GM21367 (cell line): ENCODE measurements around the gene THRAP3.
"Not testable (repeated sequence)": the region's sequence is repeated elsewhere in the genome, so short reads cannot be mapped to it uniquely, and the experiment has no call there.

Source experiments
- ATAC-seq: cut with Tn5 transposase; IDR thresholded peaks from one replicate; pipeline ENCODE4 v1.9.1; 2021; ENCODE audit not compliant: unreplicated experiment

Gene THRAP3

DNA sequence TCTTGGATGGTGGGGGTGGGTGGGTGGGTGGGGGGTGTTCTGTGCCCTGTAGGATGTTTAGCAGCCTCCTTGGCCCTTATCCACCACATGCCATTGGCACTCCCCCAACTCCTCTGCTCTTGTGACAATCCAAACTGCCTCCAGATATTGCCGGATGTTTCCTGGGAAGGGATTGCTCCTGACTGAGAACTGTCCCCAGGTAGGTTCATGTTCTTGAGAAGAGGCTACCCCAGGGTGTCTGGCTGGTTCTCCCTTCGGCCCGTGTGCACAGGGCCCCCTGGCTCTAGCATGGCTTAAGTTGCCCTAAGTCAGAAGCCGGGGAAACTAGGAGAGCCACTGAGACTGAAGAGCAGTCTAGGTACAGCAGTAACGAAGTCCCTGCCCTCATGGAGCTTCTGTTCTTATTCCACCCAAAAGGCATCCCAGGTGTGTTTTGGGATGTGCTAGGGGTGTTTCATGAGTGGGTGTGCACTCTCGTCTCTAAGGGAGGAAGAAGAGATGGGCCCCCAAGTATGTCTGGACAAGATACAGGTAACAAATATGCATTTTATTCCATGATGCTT, 19.8 kb upstream of the THRAP3 start:
- no peak for ATAC-seq

DNA sequence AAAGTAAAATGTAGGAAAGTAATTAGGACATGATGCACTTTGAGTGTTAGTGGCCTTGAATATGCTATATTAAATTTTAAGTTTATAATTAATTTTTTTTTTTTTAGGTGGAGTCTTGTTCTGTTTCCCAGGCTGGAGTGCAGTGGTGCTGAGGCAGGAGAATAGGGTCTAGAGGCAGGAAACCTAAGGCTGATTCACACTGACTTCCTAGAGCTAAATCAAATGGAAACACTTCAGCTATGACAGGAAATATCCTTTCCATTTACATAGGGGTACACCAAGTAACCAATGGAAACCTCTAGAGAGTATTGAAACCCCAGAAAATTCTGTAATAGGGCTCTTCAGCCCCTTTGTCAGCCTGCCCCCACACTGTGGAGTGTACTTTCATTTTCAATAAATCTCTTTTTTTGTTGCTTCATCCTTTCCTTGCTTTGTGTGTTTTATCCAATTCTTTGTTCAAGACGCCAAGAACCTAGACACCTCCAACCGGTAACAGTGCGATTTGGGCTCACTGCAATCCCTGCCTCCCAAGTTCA, 17.9 kb upstream of the THRAP3 start:
- no peak for ATAC-seq

DNA sequence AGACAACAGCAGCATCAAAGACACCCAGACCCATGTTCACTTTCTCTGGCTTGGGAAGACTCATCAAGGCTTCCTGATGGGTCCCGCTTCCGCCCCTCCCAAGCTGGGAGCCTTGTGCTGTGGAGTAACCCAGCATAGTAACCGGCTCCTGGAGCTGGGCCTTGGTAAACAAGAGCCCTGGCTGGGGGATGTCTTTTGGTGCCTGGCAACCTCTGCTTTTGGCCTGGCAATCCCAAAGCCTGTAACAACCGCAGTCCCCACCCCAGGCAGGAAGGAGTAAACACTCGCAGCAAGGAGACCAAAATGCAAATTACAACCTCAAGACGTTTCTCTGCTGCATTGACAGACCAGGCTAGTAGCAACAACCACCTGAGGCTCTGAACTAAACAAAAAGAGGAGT, 16.9 kb upstream of the THRAP3 start:
- no peak for ATAC-seq

DNA sequence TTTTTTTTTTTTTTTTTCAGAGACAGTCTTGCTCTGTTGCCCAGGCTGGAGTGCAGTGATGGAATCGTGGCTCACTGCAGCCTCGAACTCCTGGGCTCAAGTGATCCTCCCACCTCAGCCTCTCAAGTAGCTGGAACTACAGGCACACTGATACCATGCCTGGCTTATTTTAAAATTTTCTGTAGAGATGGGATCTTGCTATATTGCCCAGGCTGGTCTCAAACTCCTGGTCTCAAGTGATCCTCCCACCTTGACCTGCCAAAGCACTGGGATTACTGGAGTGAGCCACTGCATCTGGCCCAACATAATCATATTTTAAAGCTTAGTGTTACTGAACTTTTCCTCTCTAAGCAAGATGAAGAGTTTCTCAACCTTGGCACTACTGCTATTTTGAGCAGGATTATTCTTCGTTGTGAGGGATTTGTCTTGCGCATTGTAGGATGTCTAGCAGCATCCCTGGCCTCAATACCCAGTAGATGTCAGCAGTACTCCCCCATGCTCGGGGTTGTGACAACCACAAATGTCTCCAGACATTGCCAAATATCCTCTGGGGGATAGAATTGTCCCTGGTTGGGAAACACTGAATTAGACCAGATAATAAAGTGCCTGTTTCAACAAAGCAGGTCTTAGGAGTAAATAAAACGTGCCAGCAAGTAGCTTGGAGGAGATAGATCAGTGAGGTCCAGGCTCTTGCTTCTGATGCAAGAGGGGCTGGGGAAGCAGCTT, 15.1 kb upstream of the THRAP3 start:
- ATAC-seq, result no peak

DNA sequence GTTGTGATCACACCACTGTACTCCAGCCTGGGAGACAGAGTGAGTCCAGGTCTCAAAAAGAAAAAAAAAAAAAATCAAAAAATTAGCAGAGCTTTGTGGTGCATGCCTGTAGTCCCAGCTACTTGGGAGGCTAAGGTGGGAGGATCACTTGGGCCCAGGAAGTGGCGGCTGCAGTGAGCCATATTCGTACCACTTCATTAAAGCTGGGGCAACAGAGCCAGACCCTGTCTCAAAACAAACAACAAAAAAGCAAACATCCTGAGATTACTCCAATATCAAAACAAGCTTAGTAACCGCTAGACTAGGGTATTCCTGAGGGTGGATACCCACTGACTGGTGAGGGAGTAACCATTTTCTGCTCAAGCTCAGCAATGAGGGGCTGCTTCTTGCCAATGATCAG, 12.9 kb upstream of the THRAP3 start:
- ATAC-seq, result no peak

DNA sequence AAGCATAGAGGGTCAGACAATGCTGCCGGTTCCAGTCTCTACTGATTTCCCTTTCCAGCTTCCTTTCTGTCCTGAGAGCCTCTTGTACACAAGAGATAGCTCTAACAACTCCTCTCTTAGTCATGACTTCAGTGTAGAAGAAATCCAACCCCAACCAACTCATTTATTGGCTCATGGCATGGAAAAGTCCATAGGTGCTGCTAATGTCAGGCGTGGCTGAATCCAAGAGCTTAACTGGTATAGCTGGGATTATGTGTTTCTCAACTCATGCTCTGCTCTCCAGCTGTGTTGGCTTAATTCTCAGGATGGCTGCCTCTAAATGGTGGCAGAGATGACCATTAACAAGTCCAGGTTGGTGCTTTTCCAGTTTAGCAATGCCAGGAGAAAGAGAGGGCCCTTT, 12.4 kb upstream of the THRAP3 start:
- ATAC-seq, result no peak

DNA sequence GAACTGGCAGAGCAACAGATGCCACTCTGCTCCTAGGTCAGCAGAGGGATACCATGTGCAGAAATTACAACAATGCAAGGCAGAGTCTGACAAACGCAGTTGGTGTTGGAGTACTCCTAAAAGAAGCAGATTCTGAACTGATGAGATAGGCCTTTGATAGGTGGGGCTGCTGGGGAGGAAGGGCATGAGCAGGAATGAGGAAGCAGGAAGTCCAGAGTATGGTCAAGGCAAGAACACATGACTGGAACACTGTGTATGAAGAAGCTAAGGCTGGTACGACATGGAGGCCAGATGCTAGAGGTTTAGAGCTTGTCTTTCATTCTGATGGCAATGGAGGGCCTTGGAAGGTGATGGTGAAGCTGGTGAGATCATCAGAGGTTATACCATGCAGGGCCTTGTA, 11.5 kb upstream of the THRAP3 start:
- ATAC-seq, result no peak

DNA sequence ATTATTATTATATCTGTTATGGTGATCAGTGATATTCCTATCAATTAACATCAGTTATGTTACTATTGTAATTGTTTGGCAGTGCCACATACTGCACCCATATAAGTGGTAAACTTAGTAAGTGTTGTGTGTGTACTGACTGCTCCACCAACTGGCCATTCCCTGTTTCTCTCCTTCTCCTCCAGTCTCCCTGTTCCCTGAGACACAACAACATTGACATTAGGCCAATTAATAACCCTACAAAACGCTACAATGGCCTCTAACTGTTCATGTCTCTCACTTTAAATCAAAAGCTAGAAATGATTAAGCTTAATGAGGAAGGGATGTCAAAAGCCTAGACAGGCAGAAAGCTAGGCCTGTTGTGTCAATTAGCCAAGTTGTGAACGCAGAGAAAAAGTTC, 6.6 kb upstream of the THRAP3 start:
- no peak for ATAC-seq

DNA sequence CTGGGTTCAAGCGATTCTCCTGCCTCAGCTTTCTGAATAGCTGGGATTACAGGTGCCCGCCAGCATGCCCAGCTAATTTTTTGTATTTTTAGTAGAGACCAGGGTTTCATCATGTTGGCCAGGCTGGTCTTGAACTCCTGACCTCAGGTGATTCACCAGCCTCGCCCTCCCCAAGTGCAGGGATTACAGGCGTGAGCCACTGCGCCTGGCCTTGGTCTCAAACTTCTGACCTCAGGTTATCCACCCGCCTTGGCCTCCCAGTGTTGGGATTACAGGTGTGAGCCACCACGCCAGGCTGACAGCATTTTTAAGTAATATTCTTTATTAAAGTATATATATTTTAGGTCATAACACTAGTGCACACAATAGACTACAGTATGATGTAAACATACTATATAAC, 2.3 kb upstream of the THRAP3 start:
- ATAC-seq, result not testable (repeated sequence)

DNA sequence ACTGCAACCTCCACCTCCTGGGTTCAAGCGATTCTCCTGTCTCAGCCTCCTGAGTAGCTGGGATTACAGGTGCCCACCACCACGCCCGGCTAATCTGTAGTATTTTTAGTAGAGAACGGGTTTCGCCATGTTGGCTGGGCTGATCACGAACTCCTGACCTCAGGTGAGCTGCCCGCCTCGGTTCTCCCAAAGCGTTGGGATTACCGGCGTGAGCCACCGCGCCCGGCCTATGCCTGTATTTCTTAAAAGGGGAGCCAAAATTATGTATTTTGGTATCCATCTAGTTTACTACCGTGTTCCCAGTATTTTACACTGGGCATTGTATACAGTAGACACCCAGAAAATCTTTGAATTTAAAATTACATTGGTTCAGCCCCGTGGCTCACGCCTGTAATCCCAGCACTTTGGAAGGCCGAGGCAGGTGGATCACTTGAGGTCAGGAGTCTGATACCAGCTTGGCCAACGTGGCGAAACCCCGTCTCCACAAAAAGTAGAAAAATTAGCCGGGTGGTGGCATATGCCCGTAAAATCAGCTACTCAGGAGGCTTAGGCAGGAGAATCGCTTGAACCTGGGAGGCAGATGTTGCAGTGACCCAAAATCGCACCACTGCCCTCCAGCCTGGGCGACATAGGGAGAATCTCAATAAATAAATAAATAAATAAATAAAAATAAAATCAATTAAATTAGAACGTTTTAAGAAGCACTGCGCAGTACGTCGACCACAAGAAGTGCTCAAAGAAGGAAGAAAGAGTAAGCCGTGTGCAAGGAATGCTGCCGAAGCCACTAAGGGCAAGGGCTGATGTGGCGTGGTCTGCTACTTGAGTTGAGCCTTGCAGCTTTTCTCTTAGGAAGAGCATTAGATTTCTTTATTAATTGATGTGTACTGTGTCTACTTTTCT, 1.5 kb upstream of the THRAP3 start:
- ATAC-seq, result no peak

DNA sequence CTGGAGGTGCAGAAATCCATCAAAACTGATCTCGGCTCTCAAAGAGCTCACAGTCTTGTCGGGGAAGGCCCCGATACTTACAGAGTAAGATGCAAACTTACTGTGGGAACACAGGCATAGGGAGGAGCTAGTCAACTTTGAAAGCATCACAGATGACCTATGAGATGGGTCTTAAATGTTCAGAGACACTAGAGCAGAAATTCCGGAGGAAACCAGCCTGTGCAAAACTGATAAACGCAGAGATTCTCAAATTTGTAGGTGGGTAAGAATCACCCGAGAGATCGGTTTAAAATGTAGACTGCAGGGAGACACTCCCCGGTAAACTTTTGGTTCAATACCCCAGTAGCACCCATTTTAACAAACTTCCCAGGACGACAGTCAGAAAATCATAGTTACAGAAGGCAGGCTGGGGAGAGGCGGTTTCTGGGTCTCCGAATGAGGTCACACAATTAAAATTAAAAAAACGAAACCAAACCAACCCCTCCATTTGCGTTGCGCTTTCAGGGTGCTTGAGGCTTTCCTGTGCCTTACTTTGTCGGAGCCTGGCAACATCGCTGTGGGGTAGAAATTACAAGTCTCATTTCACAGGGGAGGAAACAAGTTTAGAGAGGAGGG, 755 bp upstream of the THRAP3 start:
- ATAC-seq, result peak; percentile 9

DNA sequence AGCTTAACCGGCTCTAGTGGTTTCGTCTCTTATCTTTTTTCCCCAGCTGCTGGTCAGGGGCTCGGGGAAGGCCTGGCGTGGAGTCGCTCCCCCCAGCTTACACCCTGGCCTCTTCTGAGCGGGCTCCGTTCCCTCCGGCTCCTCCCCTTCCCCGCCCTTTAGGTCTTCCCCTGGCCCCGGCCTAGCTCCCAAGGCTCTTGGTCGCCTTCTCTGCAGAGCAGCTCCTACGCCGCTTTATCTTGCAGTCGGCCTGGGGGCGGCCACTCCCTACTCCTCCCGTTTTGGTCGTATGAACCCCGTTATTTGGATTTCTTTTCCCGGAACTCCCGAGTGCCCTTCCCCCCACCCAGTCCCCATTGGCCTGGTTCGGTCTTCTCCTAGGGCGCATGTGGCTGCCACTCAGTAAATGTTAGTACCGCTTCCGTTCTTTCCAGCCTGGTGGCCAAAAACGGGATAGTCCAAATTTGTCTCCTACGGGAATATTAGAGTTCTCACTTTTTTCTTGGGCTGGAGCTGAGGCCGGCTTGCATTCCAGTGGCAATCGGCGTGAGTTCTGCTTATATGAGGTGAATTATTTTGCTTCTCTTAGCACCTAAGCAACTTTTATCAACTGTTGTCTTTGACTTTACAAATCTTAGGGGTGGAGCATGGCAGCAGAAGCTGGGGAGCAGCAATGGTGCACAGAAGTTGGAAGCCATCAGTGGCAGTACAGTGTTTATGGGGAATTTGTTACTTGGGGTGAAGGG, 467 bp downstream of the THRAP3 start:
- ATAC-seq, result peak; percentile 37

DNA sequence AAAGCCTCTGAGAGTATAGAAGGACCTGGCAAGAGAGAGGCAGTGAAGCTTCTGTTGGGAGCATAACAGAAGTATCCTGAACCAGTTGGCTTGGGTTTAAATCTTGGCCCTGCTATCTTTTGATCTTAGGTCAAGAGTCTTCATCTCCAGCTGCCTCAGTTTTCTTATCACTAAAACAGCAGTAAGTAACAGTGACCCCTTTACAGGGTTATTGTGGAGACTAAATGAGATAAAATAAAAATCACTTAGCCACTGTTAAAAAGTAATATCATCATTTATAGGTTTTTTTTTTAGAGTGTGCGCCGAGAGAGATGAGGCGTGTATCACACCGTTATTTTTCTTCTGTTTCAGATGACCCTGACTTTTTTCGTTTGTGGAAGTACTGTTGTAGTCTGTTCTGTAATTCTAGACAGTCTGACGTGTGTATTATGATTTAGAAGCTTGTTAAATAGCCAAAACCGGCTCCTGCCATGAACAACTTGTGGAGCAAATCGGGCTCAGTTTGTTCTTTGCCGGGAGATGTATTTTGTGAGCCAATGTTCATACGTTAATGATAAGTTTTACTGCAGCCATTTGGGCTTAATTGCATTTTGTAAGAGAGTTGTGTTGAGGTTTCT, 1.1 kb downstream of the THRAP3 start:
- ATAC-seq, result no peak

DNA sequence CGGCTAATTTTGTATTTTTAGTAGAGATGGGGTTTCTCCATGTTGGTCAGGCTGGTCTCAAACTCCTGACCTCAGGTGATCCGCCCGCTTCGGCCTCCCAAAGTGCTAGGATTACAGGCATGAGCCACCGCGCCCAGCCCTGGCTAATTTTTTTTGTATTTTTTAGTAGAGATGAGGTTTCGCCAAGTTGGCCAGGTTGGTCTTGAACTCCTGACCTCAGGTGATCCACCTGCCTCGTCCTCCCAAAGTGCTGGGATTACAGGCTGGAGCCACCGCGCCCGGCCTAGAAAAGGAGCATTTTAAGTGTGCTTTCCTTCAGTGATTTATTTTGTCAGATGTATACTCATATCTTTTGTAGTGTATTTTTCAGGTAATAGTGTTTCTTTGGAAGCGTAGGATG, 6.0 kb downstream of the THRAP3 start:
- ATAC-seq, result not testable (repeated sequence)

DNA sequence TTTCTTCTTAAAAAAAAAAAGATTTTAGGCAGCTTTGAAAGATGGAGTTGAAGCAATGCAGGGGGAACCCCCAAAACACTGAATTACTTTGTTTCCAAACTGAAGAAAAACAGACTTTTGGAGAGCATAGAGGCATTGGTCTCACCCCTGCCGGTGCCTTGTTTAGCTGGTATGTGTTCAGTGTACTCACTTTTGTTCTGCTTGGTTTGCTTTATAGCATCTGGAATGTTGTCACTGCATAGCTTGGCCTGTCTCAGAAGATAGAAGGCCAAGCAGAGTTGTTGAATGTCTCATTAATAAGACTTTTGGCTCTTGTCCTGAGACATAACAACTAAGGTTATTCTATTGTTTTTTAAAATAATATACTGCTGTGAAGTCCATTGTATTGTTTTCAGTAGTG, 6.9 kb downstream of the THRAP3 start:
- no peak for ATAC-seq

DNA sequence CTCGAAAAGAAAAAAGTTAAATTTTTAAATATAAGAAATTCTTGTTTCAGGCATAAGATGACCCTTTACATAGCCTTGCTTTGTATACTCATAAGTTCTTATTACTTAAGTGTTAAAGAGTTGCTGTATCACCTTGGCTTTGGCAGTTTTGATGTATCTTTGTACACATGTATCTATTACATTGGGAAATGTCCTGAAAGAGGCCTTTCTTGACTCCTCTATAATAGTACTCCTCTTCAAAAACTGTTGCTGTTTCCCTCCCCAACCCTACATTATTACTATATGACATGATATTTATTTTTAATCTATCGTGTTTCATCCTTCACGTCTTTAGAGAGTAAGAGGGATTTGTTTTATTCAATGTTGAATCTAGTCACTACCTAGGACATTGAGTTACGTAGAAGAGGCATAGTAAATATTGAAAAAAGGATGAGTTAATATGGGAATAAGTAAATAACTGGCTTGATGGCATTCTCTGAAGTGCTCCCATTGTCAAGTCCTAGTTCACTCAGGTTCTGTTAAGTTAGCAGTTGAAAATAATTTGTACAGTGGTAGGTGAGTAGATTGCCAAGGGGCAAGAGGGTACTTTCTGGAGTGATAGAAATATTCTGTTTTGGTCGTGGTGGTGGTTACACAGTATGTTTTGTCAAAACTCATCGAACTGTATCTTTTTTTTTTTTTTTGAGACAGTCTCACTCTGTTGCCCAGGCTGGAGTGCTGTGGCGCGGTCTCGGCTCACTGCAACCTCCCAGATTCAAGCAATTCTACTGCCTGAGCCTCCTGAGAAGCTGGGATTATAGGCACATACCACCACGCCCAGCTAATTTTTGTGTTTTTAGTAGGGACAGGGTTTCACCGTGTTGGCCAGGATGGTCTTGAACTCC, 8.2 kb downstream of the THRAP3 start:
- no peak for ATAC-seq

DNA sequence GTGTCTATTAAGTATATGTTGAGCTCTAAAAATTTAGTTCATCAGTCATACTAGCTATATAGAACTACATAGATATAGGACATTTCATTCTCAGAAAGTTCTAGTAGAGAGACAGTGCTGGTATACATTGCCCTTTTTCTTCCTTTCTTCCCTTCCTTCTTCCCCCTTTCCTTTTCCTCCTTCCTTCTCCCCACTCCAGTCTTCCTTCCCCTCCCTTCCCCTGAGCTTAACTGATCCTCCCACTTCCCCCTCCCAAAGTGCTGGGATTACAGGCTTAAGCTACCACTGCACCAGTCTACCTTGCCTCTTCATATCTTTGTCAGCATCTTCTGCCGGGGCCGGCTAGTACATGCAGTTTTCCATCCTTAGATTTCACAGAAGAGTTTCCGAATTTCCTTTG, 12.1 kb downstream of the THRAP3 start:
- no peak for ATAC-seq

DNA sequence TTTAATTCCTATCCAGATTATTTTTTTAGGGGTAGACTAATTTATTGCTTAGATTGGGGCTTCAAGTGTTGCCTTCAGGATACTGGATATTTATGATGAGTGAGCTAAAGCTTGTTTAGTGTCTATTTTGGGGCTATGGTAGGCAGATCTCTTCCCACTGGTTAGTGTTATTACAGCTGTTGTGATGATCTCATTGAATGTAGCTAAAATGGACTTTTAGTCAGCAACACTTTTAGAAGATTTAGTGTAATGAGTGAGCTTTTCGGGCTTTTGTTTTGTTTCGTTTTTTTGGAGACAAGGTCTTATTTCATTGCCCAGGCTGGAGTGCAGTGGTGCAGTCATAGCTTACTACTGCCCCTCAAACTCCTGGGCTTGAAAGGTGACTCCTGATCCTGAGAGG, 14.2 kb downstream of the THRAP3 start:
- no peak for ATAC-seq

DNA sequence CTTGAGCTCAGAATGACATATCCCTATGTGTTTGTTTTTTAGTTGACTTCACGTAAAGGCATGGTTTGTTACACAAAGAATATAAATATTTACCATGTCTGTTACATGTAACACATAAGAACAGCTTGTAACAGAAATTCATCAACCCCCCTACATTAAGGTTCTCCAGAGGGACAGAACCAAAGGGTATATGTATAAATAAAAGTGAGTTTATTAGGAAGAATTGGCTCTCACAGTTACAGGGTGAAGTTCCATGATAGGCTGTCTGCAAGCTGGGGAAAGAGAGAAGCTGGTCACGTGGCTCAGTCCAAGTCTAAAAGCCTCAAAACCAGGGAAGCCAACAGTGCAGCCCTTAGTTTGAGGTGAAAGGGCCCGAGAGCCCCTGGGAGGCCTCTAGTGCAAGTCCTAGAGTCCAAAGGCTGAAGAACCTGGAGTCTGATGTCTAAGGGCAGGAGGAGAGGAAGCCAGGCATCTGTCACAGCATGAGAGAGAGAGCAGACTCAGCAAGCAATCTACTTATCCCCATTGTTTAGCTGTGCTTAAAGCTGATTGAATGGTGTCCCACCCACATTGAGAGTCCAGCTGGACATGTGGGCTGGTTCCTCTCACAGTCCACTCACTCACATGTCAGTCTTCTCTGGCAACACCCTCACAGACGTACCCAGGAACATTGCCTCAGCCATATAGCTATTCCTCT, 15.8 kb downstream of the THRAP3 start:
- ATAC-seq, result no peak
